Measurements from ENCODE around the gene ALPP. TPM values are rescaled to one million over a fixed set of nuclear protein-coding genes. Genes with fewer than 3 reads are reported as not detected.

Gene ALPP
- polyA plus RNA-seq, 3 donors: not detected

DNA sequence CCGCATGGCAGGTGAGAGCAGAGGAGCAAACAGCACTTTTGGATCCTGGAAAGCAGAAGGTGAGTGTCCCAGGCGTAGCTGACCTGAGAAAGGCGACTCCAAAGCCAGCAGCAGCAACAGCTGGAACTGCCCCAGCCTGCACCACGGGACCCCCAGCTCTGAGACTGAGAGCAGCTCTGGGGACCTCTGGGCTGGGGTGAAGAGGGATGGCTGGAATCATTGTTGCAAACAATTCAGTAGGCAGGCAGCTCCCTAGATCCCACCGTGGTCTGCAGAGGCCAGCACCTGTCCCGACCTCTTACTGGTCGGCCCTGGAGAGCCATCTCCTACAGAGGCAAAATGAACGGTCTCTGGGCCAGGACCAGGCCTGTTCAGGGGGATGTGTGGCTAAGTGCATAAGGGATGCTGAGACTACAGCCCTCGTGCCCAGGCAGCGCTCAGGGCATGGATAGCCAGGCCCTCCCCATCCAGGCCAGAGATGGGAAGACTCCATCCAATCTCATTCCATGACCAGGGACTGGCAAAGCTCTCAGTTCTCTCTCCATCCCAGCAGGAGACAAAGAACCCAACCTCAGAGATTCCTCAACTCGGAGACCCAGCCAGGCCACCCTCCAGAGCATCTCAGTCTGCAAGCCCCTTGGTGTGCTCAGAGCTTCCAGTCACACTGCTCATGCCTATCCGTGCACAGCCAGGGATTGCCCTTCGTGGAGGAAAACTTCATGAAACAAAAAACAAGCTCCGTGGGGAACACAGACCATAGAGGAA, 38.2 kb upstream of the ALPP start:
- Histone ChIP-seq H3K4me3 (replicated peaks in 1 of 3; ENCODE audit: low read depth in 2 of 3, low read length in 3 of 3) (no peak overlapping the region), H3K9ac (ENCODE audit: insufficient read depth, low read length, poor library complexity, severe bottlenecking) (no peak overlapping the region), H3K27ac (ENCODE audit: low read depth in 1 of 2, low read length in 2 of 2) (no peak overlapping the region), H3K4me1 (ENCODE audit: control insufficient read depth in 1 of 2, insufficient read depth in 2 of 2, low read length in 2 of 2) (no peaks in the 10 kb centered on the region), H3K9me3 (replicated peaks in 1 of 2; ENCODE audit: control insufficient read depth in 1 of 2, insufficient read depth in 1 of 2, low read length in 2 of 2) (no peaks in the 10 kb centered on the region), H3K79me2 (ENCODE audit: insufficient read depth, low read length) (no peaks in the 10 kb centered on the region), H4K20me1 (ENCODE audit: insufficient read depth, low read length) (no peaks in the 10 kb centered on the region), H3K36me3 (replicated peaks in 1 of 2; ENCODE audit: control insufficient read depth in 1 of 2, insufficient read depth in 2 of 2, low read length in 2 of 2) (peaks cover 0 to 4% of the 10 kb centered on the region in 2 donors), H2AFZ (ENCODE audit: insufficient read depth, low read depth, low read length, poor library complexity, severe bottlenecking) (no peak overlapping the region), H3K4me2 (replicated peaks; ENCODE audit: extremely low read depth, low read length, poor library complexity, severe bottlenecking) (no peak overlapping the region), H3K27me3 (ENCODE audit: control insufficient read depth in 2 of 2, insufficient read depth in 2 of 2, low read length in 2 of 2) (peaks cover 0 to 3% of the 10 kb centered on the region in 2 donors)
- Mint-ChIP-seq H3K9me3 (no peaks in the 10 kb centered on the region), H3K27ac (peak overlapping the region in 1 of 7 donors; percentile 14), H3K27me3 (ENCODE audit: low read depth in 3 of 3) (peaks cover 4 to 10% (median 8%) of the 10 kb centered on the region in 3 donors), H3K4me1 (no peaks in the 10 kb centered on the region), H3K36me3 (peaks cover 8 to 14% of the 10 kb centered on the region in 2 donors), H3K4me3 (no peak overlapping the region)
- intact Hi-C loops (cut with micrococcal nuclease): no loop called here
- no peak for DNase-seq
- WGBS (ENCODE audit: insufficient coverage): 95% methylated on average over 10 of the region's 14 CpGs
- TF ChIP-seq, protein P1, sequence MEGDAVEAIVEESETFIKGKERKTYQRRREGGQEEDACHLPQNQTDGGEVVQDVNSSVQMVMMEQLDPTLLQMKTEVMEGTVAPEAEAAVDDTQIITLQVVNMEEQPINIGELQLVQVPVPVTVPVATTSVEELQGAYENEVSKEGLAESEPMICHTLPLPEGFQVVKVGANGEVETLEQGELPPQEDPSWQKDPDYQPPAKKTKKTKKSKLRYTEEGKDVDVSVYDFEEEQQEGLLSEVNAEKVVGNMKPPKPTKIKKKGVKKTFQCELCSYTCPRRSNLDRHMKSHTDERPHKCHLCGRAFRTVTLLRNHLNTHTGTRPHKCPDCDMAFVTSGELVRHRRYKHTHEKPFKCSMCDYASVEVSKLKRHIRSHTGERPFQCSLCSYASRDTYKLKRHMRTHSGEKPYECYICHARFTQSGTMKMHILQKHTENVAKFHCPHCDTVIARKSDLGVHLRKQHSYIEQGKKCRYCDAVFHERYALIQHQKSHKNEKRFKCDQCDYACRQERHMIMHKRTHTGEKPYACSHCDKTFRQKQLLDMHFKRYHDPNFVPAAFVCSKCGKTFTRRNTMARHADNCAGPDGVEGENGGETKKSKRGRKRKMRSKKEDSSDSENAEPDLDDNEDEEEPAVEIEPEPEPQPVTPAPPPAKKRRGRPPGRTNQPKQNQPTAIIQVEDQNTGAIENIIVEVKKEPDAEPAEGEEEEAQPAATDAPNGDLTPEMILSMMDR (IDR thresholded peaks at IDR 0.05): no peak

DNA sequence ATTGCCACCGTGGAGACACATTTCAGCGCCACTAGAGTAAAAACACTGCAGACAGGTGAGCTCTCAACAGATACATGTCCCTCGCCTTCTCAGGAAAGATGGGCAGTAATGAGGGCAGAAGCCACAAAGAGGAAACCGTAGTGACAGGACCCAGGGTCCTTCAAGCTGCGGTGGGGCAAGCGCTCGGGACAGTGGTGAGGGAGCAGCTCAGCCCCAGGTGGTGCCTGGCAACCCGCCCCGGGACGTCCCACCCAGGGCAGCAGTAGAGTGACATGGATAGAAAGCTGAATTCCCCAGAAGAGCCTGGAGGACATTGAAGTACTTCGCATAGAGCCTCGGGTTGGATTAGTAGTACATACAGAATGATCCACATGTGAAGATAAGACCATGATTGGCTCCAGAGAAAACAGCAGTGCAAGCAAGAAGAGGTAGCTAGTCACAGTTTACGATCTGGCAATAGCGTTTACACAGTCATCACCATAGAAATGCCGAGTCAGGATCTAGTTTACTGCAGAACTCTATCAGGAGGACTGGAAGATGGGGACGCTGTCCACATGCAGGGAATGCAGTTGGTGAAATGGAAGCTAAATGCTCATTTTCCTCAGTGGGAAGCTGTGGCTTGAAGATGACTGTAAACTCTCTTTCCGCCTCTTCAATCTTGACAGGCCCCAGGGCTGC, 37.4 kb upstream of the ALPP start:
- Mint-ChIP-seq H3K27me3 (ENCODE audit: low read depth in 3 of 3) (peaks cover 4 to 11% (median 8%) of the 10 kb centered on the region in 3 donors), H3K4me3 (no peak overlapping the region), H3K27ac (no peak overlapping the region), H3K36me3 (peaks cover 7 to 10% of the 10 kb centered on the region in 2 donors), H3K4me1 (no peaks in the 10 kb centered on the region), H3K9me3 (no peaks in the 10 kb centered on the region)
- Histone ChIP-seq H3K4me3 (replicated peaks in 1 of 3; ENCODE audit: low read depth in 2 of 3, low read length in 3 of 3) (no peak overlapping the region), H3K9ac (ENCODE audit: insufficient read depth, low read length, poor library complexity, severe bottlenecking) (no peak overlapping the region), H3K36me3 (replicated peaks in 1 of 2; ENCODE audit: control insufficient read depth in 1 of 2, insufficient read depth in 2 of 2, low read length in 2 of 2) (peaks cover 0 to 4% of the 10 kb centered on the region in 2 donors), H2AFZ (ENCODE audit: insufficient read depth, low read depth, low read length, poor library complexity, severe bottlenecking) (no peak overlapping the region), H3K4me2 (replicated peaks; ENCODE audit: extremely low read depth, low read length, poor library complexity, severe bottlenecking) (no peak overlapping the region), H4K20me1 (ENCODE audit: insufficient read depth, low read length) (no peaks in the 10 kb centered on the region), H3K79me2 (ENCODE audit: insufficient read depth, low read length) (no peaks in the 10 kb centered on the region), H3K4me1 (ENCODE audit: control insufficient read depth in 1 of 2, insufficient read depth in 2 of 2, low read length in 2 of 2) (no peaks in the 10 kb centered on the region), H3K27ac (ENCODE audit: low read depth in 1 of 2, low read length in 2 of 2) (no peak overlapping the region), H3K27me3 (ENCODE audit: control insufficient read depth in 2 of 2, insufficient read depth in 2 of 2, low read length in 2 of 2) (peaks cover 0 to 3% of the 10 kb centered on the region in 2 donors), H3K9me3 (replicated peaks in 1 of 2; ENCODE audit: control insufficient read depth in 1 of 2, insufficient read depth in 1 of 2, low read length in 2 of 2) (no peaks in the 10 kb centered on the region)
- no peak for DNase-seq
- TF ChIP-seq, protein P1 (IDR thresholded peaks at IDR 0.05): no peak
- WGBS (ENCODE audit: insufficient coverage): 87% methylated on average over 16 of the region's 17 CpGs
- intact Hi-C loops (cut with micrococcal nuclease): no loop called here

Measured in CD14-positive monocyte (primary cell).